CD4-positive, alpha-beta T cell (primary cell): ENCODE measurements around the gene ADCY2. TPM values are rescaled to one million over a fixed set of nuclear protein-coding genes. Genes with fewer than 3 reads are reported as not detected.

Experiments
- ATAC-seq: fragments of 200-7000 bp; cut with Tn5 transposase; one replicate; pipeline ENCODE4 v1.10.0; 2022; ENCODE audit warnings: mild to moderate bottlenecking; ENCODE audit not compliant: poor library complexity
- CTCF ChIA-PET: fragments of 350-600 bp; sonication (Branson Sonifier 250); formaldehyde crosslinking; loops from one replicate; lab custom pipeline; 2021; ENCODE audit warnings: antibody characterized with exemption, inconsistent platforms; lab: Charles Lee
- POLR2A ChIA-PET: fragments of 350-600 bp; sonication (Branson Sonifier 250); formaldehyde crosslinking; loops from one replicate; lab custom pipeline; 2021; ENCODE audit warnings: antibody characterized with exemption, inconsistent platforms; lab: Charles Lee
- DNase-seq, 14 experiments: peaks; one replicate each; pipeline ENCODE4 v3.0.0-alpha.2; 2013 to 2020; ENCODE audit warnings: mixed read lengths in 2 of 14
- H3K27ac ChIP-seq, 2 donors: one replicate each; pipeline versions ENCODE4 v1.5.1 to v1.7.0; 2013; ENCODE audit warnings: low read length in 2 of 2, low read depth in 1 of 2, mild to moderate bottlenecking in 1 of 2
- H3K27me3 ChIP-seq, 2 experiments: 1 replicate in 1 of 2; 2 replicates in 1 of 2; pipeline versions ENCODE4 v1.6.1 to v1.7.0; 2013; ENCODE audit warnings: low read length in 2 of 2, control low read depth in 1 of 2, mild to moderate bottlenecking in 1 of 2, moderate library complexity in 1 of 2; ENCODE audit not compliant: insufficient read depth in 2 of 2, control insufficient read depth in 1 of 2
- H3K36me3 ChIP-seq: one replicate; pipeline ENCODE4 v1.6.1; 2013; ENCODE audit warnings: low read length, control low read depth; ENCODE audit not compliant: insufficient read depth
- H3K4me1 ChIP-seq: one replicate; pipeline ENCODE4 v1.6.1; 2013; ENCODE audit warnings: low read length, control low read depth; ENCODE audit not compliant: insufficient read depth
- H3K4me3 ChIP-seq: one replicate; pipeline ENCODE4 v1.5.1; 2013; ENCODE audit warnings: mild to moderate bottlenecking, low read length, moderate library complexity
- H3K9me3 ChIP-seq, 2 experiments: 1 replicate in 1 of 2; 2 replicates in 1 of 2; pipeline versions ENCODE4 v1.6.1 to v1.7.0; 2013; ENCODE audit warnings: low read length in 2 of 2, mild to moderate bottlenecking in 2 of 2, control low read depth in 1 of 2, moderate library complexity in 1 of 2; ENCODE audit not compliant: control insufficient read depth in 1 of 2, insufficient read depth in 1 of 2
- H3K27ac Mint-ChIP-seq: one replicate; pipeline ENCODE4 v1.8.0; 2020; ENCODE audit warnings: mixed read lengths
- H3K27me3 Mint-ChIP-seq: one replicate; pipeline ENCODE4 v1.8.0; 2021; ENCODE audit warnings: mixed read lengths
- H3K36me3 Mint-ChIP-seq: one replicate; pipeline ENCODE4 v1.8.0; 2021; ENCODE audit warnings: low read depth, mixed read lengths
- H3K4me1 Mint-ChIP-seq: one replicate; pipeline ENCODE4 v1.8.0; 2021; ENCODE audit warnings: low read depth, mixed read lengths
- H3K4me3 Mint-ChIP-seq: one replicate; pipeline ENCODE4 v1.8.0; 2020; ENCODE audit warnings: mild to moderate bottlenecking, mixed read lengths
- H3K9me3 Mint-ChIP-seq: one replicate; pipeline ENCODE4 v1.8.0; 2020; ENCODE audit warnings: mixed read lengths
- CTCF ChIP-seq: fragments of 200-600 bp; IDR thresholded peaks from one replicate; pipeline ENCODE4 v1.8.0; 2022; ENCODE audit warnings: antibody characterized with exemption, mild to moderate bottlenecking
- intact Hi-C, 2 experiments: fragments of 100-400 bp; cut with DNase I in 1 of 2; cut with micrococcal nuclease in 1 of 2; formaldehyde crosslinking; loops; one replicate each; pipeline versions ENCODE4 v1.15.1 to v1.9.0; 2023 to 2025; cut with DNase I, micrococcal nuclease
- total RNA-seq, 174 experiments: library from RNA in 2 of 174; stranded (reverse) in 2 of 174; gene quantifications; one replicate each; pipeline ENCODE4 v1.2.3 and lab custom pipeline; 2021 to 2026

Gene ADCY2
- total RNA-seq, 2 experiments from 2014 or later: not detected

GRCh38 chr5:7873216-7873615 is 477.3 kb downstream of the ADCY2 start:
- Mint-ChIP-seq H3K36me3 (peaks cover 75% of the 10 kb centered on the region), H3K4me3 (peak overlapping the region; percentile 62), H3K9me3 (no peaks in the 10 kb centered on the region), H3K27ac (peak overlapping the region; percentile 90), H3K4me1 (peaks cover 89% of the 10 kb centered on the region), H3K27me3 (no peaks in the 10 kb centered on the region)
- Histone ChIP-seq H3K4me3 (peak overlapping the region; percentile 1), H3K27ac (peak overlapping the region; percentile 24 to 48), H3K9me3 (no peaks in the 10 kb centered on the region), H3K36me3 (peaks cover 43% of the 10 kb centered on the region), H3K4me1 (peaks cover 42% of the 10 kb centered on the region), H3K27me3 (no peaks in the 10 kb centered on the region)
- intact Hi-C loops: loop anchor here (5.0 to 10.0 kb wide), 2 partner anchors 1161 to 1238 kb away; partner anchors contain the start of genes NSUN2 (in 1 of the 2), SRD5A1 (in 1 of the 2) and TENT4A (in 1 of the 2)
- CTCF ChIA-PET: interaction anchor here (1.2 to 3.4 kb wide), 2 partner anchors 14 to 16 kb away, joined by 4 to 13 read pairs; no protein-coding TSS in a partner anchor
- DNase-seq (peak in 7 of 14 experiments; percentile 10 to 64 (median 40)), ATAC-seq (no peak)
- POLR2A ChIA-PET: interaction anchor here (0.6 to 1.7 kb wide), 3 partner anchors 15 to 91 kb away, joined by 3 to 7 read pairs (median 4); partner anchors contain the start of gene CFAP90
- TF ChIP-seq CTCF: no peak

- DNase-seq (no peak), ATAC-seq (no peak)
- peaks cover 39% of the 10 kb centered on the region for H3K4me1 ChIP-seq
- peaks cover 79% of the 10 kb centered on the region for H3K36me3 Mint-ChIP-seq
- H3K27me3 ChIP-seq: no peaks in the 10 kb centered on the region
- H3K4me3 ChIP-seq: no peak overlapping the region
- peaks cover 57% of the 10 kb centered on the region for H3K36me3 ChIP-seq
- H3K9me3 ChIP-seq: no peaks in the 10 kb centered on the region
- no peaks in the 10 kb centered on the region for H3K27me3 Mint-ChIP-seq
- H3K27ac ChIP-seq: no peak overlapping the region
- peak overlapping the region; percentile 90 for H3K27ac Mint-ChIP-seq
- intact Hi-C loops: loop anchor here (5.0 to 10.0 kb wide), 2 partner anchors 1162 to 1240 kb away; partner anchors contain the start of genes NSUN2 (in 1 of the 2), SRD5A1 (in 1 of the 2) and TENT4A (in 1 of the 2)
- CTCF ChIA-PET: interaction anchor here (3.0 kb wide), 1 partner anchor 13 kb away, joined by 14 read pairs; no protein-coding TSS in a partner anchor
- no peaks in the 10 kb centered on the region for H3K9me3 Mint-ChIP-seq
- TF ChIP-seq CTCF: no peak
- peaks cover 94% of the 10 kb centered on the region for H3K4me1 Mint-ChIP-seq
- no peak overlapping the region for H3K4me3 Mint-ChIP-seq
- POLR2A ChIA-PET: no interaction called here
Measured at GRCh38 chr5:7874639-7875038, 478.7 kb downstream of the ADCY2 start.

- Mint-ChIP-seq H3K4me1 (peaks cover 89% of the 10 kb centered on the region), H3K27me3 (no peaks in the 10 kb centered on the region), H3K36me3 (peaks cover 80% of the 10 kb centered on the region), H3K9me3 (no peaks in the 10 kb centered on the region), H3K27ac (no peak overlapping the region), H3K4me3 (no peak overlapping the region)
- no peak overlapping the region for H3K27ac ChIP-seq
- intact Hi-C loops: loop anchor here in 1 of 2 experiments (10.0 kb wide), 1 partner anchor 1240 kb away; the partner anchor contains the start of genes NSUN2 and SRD5A1
- DNase-seq: no peak
- H3K9me3 ChIP-seq: no peaks in the 10 kb centered on the region
- TF ChIP-seq CTCF: no peak
- ChIA-PET CTCF (interaction anchor here (3.0 kb wide), 1 partner anchor 12 kb away, joined by 14 read pairs; no protein-coding TSS in a partner anchor), POLR2A (no interaction called here)
- H3K27me3 ChIP-seq: no peaks in the 10 kb centered on the region
- no peak for ATAC-seq
- H3K36me3 ChIP-seq: peaks cover 63% of the 10 kb centered on the region
- no peak overlapping the region for H3K4me3 ChIP-seq
- peaks cover 38% of the 10 kb centered on the region for H3K4me1 ChIP-seq
Measured at GRCh38 chr5:7875151-7875550, 479.2 kb downstream of the ADCY2 start.
